Large intestine (tissue), 3 donors: ENCODE data around the gene CCDC28B. TPM values are rescaled to one million over a fixed set of nuclear protein-coding genes. Genes with fewer than 3 reads are reported as not detected.

Experiments
- DNase-seq, 2 donors: peaks; one replicate each; pipeline versions ENCODE4 v3.0.0 to v3.0.0-alpha.2; 2013
- H3K27ac ChIP-seq: one replicate; pipeline ENCODE4 v1.5.1; 2013; ENCODE audit warnings: low read length
- H3K27me3 ChIP-seq: 2 replicates; pipeline ENCODE4 v1.6.1; 2013; ENCODE audit warnings: low read length; ENCODE audit not compliant: control insufficient read depth, insufficient read depth
- H3K36me3 ChIP-seq: 2 replicates; pipeline ENCODE4 v1.6.1; 2013; ENCODE audit warnings: low read length; ENCODE audit not compliant: control insufficient read depth, insufficient read depth
- H3K4me1 ChIP-seq: one replicate; pipeline ENCODE4 v1.6.1; 2013; ENCODE audit warnings: low read length; ENCODE audit not compliant: control insufficient read depth, insufficient read depth
- H3K4me3 ChIP-seq: one replicate; pipeline ENCODE4 v1.5.1; 2013; ENCODE audit warnings: low read length
- H3K9me3 ChIP-seq: one replicate; pipeline ENCODE4 v1.6.1; 2013; ENCODE audit warnings: mild to moderate bottlenecking, low read depth, low read length, moderate library complexity; ENCODE audit not compliant: control insufficient read depth
- WGBS: methylation state at CpG from one replicate; pipeline ENCODE4 v1.1.5; 2013; ENCODE audit warnings: low lambda C conversion rate; ENCODE audit not compliant: insufficient coverage; 5-methylcytosine and 5-hydroxymethylcytosine counted together
- polyA plus RNA-seq: library from polyadenylated mRNA; unstranded; fragments of 120-200 nt; gene quantifications from one replicate; pipeline ENCODE4 v1.2.1, GENCODE V29; 2013

Gene CCDC28B
- polyA plus RNA-seq, 1 donor, result 13.3 TPM

DNA sequence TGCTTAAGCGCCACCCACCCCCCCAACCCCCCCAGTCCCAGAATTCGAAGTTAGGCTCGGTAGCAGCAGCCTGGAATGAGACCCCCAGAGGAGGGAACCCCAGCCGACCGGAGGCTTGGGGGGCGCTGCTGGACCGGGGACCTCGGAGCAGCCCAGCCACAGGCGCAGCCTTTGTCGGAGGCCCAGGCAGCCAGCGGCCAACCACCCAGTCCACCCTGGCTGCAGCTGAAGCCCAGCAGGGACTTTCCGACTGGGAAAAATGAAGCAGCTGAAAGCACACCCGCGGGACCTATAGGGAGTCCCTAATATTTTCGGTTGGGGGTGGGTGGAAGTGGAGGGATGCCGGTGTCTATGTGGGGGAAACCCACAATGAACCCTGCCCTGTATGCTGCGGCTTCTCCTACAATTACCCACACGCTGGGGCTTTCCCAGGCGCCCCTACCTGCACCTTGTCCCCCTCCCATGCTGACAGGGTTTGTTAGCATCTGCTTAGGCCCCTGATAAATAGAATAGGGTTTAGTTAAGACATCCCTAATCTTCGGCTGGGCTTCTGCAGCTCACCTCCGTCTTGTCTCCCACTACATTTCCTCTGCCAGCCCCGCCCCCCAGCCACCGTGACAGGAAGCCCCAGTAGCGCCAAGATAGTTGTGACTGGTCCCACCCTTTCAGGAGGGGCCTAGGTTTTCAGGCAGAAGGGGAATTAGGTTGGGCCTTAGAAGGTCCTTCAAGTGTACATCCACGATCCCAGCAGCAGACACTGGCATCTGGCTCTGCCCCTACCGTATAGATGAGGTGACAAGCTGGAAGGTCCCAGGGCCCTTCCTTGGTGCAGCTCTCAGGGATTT, 838 bp downstream of the CCDC28B start:
- no CpG with 5 or more reads among the region's 26 CpGs for WGBS
- Histone ChIP-seq H3K36me3 (peaks cover 22% of the 10 kb centered on the region), H3K4me3 (peak overlapping the region; percentile 52), H3K9me3 (peaks cover 2% of the 10 kb centered on the region), H3K4me1 (peaks cover 24% of the 10 kb centered on the region), H3K27ac (peak overlapping the region; percentile 67), H3K27me3 (no peaks in the 10 kb centered on the region)
- DNase-seq, result peak; percentile 39 to 64

DNA sequence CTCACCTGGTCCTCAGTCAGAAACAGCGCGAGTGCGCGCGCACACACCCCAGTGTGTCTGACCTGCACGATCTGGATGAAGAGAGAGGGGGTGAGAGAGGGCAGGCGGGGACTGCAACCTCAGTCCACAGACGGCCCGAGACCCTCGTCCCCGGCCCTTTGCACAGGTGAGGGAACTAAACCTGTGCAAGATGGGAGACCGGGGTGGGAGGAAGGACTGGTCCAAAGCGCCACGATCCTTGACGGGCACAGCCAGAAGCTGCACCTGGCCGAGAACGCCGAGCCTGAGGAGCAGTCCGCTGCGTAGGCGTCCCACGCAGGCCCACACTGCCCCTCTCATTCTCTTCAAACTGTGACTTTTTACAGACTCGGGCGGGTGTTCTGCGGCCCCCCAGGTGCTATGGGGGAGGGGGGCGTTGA, 4.6 kb downstream of the CCDC28B start:
- H3K36me3 ChIP-seq, result no peaks in the 10 kb centered on the region
- peaks cover 24% of the 10 kb centered on the region for H3K4me1 ChIP-seq
- no peaks in the 10 kb centered on the region for H3K27me3 ChIP-seq
- H3K27ac ChIP-seq, result no peak overlapping the region
- DNase-seq, result no peak
- H3K4me3 ChIP-seq, result peak overlapping the region; percentile 77
- WGBS, result no CpG with 5 or more reads among the region's 26 CpGs
- H3K9me3 ChIP-seq, result peaks cover 2% of the 10 kb centered on the region

DNA sequence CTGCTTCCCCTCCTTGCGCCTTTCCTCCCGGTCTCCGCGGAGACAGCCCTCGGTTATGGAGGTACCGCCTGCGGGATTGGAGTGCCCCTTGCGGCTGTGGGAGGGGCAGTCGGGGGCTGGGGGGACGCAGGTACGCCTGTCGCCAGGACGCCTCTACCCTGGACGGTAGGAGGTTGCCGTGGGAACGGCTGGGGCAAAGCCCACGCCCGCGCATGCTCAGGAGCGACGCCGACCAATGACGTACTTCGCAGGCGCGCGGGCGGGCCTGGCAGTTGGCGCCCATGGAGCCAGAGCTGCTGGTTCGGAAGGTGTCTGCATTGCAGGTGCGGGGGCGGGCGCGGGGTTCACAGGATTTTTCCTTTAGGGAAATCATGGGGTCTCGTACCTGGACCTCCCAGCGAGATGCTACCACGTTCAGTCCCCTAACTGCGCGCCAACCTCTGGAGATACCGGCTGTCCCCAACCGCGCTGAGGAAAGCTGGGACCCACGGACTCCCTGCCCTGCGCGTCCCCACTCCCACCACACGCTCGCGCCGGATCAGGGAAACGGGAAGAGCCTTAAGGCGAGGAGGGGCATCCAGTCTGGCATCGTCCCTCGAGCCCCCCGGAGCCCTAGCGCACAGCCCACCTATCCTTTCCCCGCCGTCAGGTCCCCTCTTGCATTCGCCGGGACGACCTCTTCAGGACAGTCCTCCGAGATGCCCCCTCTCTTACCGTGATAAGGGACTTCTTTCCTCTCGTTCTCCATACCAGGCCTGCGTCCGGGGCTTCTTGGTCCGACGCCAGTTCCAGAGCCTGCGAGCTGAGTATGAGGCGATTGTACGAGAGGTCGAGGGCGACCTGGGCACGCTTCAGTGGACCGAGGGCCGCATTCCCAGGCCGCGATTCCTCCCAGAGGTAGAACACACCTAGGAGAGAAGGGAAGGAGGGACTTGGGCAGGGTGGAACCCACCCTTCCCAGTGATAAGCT, 5.3 kb downstream of the CCDC28B start, which contains the start of gene IQCC:
TSS of gene IQCC (plus strand) at position 271 of the 970 bp plus-strand sequence. CDS start at position 282, 11 bp downstream.
- peaks cover 2% of the 10 kb centered on the region for H3K9me3 ChIP-seq
- no peak within 1 kb of the TSS for H3K27ac ChIP-seq
- peak within 1 kb of the TSS; percentile 77 for H3K4me3 ChIP-seq
- H3K36me3 ChIP-seq, result no peaks in the 10 kb centered on the region
- H3K4me1 ChIP-seq, result peaks cover 20% of the 10 kb centered on the region
- peak; percentile 88 to 90 for DNase-seq
- no peaks in the 10 kb centered on the region for H3K27me3 ChIP-seq
- WGBS, result no CpG with 5 or more reads among the region's 77 CpGs

DNA sequence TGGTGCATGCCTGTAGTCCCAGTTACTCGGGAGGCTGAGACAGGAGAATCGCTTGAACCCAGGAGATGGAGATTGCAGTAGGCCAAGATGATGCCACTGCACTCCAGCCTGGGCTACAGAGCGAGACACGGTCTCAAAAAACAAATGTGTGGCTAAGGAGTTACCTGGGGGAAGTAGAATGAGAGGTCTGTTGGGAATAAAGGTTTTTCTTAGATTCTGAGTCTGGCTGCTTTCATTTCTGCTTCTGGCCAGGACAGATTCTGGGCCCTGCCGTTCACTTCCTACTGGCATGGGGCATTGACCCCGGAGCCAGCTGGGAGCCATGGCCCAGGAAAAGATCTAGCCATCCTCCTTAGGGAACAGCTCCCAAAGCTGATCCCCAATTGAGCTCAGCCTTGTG, 8.1 kb downstream of the CCDC28B start:
- H3K4me1 ChIP-seq, result peaks cover 9% of the 10 kb centered on the region
- DNase-seq, result no peak
- H3K36me3 ChIP-seq, result no peaks in the 10 kb centered on the region
- no peaks in the 10 kb centered on the region for H3K27me3 ChIP-seq
- no peaks in the 10 kb centered on the region for H3K9me3 ChIP-seq
- H3K4me3 ChIP-seq, result no peak overlapping the region
- WGBS, result no CpG with 5 or more reads among the region's 6 CpGs
- peak overlapping the region; percentile 16 for H3K27ac ChIP-seq

DNA sequence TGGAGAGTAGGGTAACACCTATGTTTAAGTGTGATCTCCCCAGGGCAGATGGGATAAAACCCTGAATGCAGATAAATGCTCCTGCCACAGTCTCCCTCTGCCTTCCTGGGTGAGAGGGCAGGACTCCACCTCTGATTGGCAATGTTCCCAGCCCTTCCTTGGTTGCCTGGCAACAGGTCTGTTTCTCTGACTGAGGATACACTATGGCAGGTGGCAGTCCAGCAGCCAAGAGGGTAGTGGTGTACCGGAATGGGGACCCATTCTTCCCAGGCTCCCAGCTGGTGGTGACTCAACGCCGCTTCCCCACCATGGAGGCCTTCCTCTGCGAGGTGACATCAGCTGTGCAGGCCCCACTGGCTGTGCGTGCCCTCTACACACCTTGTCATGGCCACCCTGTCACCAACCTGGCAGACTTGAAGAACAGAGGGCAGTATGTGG, 8.5 kb downstream of the CCDC28B start, which contains the start of gene DCDC2B:
TSS of gene DCDC2B (plus strand) at position 199 of the 438 bp plus-strand sequence. CDS start at position 204, 5 bp downstream.
- Histone ChIP-seq H3K27me3 (no peaks in the 10 kb centered on the region), H3K4me1 (peaks cover 9% of the 10 kb centered on the region), H3K36me3 (no peaks in the 10 kb centered on the region), H3K9me3 (no peaks in the 10 kb centered on the region), H3K4me3 (no peak within 1 kb of the TSS), H3K27ac (peak within 1 kb of the TSS; percentile 16)
- no CpG with 5 or more reads among the region's 5 CpGs for WGBS
- peak; percentile 79 to 91 for DNase-seq

DNA sequence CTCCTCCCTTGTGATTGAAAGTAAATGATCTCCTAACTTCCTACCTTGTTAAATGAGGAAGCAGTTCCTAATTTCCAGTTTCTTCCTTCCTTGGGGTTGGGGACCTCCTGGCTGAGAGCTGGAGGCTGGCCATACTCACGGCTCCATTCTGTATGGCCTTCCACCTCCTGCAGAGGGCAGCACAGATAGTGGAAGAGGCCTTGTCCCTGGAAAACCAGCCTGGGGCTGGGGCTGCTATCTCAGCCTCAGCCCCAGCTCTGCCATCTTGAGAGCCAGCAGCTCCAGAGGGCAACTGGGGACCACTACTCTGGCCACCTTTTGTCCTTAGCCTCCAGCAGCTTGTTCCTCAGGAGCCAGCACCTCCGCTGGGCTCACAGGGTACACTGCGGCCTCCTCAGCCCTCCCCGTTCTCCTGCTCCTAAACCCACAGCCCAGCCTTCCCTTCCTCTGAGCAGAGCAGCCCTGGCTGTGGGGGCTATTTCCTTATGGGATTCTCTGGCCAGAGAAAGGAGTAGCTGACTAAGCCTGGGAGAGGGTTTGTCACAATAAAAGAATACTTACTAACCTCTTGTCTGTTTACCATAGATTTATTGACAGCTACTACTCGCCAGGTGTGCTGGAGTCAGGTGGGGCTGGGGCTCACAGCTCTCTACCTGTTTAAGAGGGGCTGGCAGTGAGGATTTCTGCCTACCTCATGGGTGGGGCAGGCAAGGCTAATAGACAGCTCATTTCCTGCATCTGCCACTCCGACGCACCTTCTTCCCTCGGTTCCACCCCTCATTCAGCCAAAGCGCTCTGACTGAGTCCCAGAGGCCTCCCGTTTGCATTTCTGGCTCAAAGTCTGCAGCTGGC, 15.5 kb downstream of the CCDC28B start:
- peak; percentile 63 to 75 for DNase-seq
- no peaks in the 10 kb centered on the region for H3K27me3 ChIP-seq
- no CpG with 5 or more reads among the region's 10 CpGs for WGBS
- H3K27ac ChIP-seq, result peak overlapping the region; percentile 83
- no peak overlapping the region for H3K4me3 ChIP-seq
- peaks cover 39% of the 10 kb centered on the region for H3K36me3 ChIP-seq
- H3K4me1 ChIP-seq, result peaks cover 24% of the 10 kb centered on the region
- no peaks in the 10 kb centered on the region for H3K9me3 ChIP-seq

DNA sequence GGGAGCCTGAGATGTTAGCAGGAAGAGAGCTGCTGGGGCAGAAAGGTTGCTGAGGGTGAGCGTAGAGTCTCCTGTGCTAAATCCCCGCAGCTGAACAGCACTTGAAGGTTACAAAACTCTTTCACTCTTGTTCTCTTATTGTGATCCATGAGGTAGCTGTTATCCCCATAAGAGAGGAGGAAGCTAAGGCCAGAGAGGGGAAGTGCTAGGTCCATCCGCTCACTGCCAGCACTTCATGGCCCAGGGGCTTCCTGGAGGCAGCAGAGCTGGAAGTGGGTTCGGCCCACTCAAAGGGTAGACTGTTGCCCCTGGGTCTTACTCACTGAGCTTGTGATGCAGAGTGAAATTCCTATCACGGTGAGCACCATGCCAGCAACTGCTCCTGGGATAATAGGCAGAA, 16.2 kb downstream of the CCDC28B start:
- Histone ChIP-seq H3K9me3 (no peaks in the 10 kb centered on the region), H3K27me3 (no peaks in the 10 kb centered on the region), H3K4me3 (no peak overlapping the region), H3K36me3 (peaks cover 39% of the 10 kb centered on the region), H3K4me1 (peaks cover 31% of the 10 kb centered on the region), H3K27ac (peak overlapping the region; percentile 83)
- WGBS, result no CpG with 5 or more reads among the region's 5 CpGs
- DNase-seq, result no peak

DNA sequence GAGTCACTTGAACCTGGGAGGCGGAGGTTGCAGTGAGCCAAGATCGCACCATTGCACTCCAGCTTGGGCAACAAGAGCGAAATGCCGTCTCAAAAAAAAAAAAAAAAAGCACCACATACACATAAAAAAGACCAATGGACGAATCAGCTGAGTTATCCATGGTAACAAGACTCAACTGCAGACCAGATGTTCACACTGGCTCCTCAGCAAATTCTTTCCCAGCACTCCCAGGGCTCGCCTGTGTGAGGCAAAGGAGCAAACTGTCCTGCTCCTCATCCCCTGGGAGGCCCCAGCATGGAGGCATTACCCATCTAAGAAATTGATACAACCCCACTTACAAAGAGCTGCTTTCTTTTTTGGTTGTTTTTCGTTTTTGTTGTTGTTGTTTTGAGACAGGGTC, 18.6 kb downstream of the CCDC28B start:
- H3K36me3 ChIP-seq, result peaks cover 41% of the 10 kb centered on the region

DNA sequence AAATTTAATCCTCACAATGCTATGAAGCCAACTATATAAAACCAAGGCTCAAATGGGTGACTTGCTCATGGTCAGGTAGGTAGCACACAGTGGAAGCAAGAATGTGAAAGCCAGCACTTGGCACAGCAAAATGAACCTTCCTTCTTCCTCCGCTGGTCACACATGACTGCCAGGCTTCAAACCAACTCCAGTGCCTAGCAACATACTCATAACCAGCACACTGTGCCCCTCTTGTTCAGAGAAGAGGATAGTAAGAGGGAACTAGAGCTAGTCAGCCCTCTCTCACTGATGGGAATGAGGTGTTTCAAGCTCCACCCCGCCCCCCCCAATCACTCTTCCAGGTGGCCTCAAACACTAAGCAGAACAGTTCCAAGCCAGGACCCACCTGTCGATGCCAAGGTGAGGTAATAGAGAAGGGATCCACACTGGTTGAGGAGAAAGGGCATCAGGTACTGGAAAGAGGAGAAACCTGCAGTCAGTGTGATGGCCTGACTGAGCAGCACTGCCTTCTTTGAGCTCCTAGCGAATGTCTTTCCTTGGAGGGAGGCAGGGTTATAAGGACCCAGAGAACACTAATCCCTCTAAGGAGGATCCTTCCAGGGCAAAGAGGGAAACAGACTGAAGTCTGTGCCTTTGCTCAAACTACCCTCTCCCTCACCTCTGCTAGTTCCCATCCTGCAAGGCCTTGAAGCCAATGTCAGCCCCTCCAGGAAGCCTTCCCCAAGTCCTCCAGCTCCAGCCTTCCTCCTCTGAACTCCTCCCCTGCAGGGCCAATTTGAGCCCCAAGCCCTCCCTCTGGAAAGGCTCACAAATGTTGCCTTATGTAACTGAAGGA, 20.6 kb downstream of the CCDC28B start:
- H3K4me3 ChIP-seq, result peak overlapping the region; percentile 98
- peak in 1 of 2 donors; percentile 8 for DNase-seq
- H3K27me3 ChIP-seq, result no peaks in the 10 kb centered on the region
- peaks cover 29% of the 10 kb centered on the region for H3K4me1 ChIP-seq
- whole genome bisulfite sequencing, result no CpG with 5 or more reads among the region's 4 CpGs
- no peak overlapping the region for H3K27ac ChIP-seq
- H3K9me3 ChIP-seq, result no peaks in the 10 kb centered on the region
- peaks cover 40% of the 10 kb centered on the region for H3K36me3 ChIP-seq

More for the DNA sequence above, 18.6 kb downstream of the CCDC28B start:
- 80% methylated on average over 1 of the region's 7 CpGs for WGBS
- Histone ChIP-seq H3K4me1 (peaks cover 39% of the 10 kb centered on the region), H3K4me3 (no peak overlapping the region), H3K27ac (no peak overlapping the region), H3K27me3 (no peaks in the 10 kb centered on the region), H3K9me3 (no peaks in the 10 kb centered on the region)
- DNase-seq, result no peak
